ENCODE measurements around the gene WWP2. TPM values are rescaled to one million over a fixed set of nuclear protein-coding genes. Genes with fewer than 3 reads are reported as not detected.
A peak's percentile ranks its signal among the peaks of the same experiment; 100 is the strongest.

The WWP2 gene
- total and polyA plus RNA-seq, 11 donors, result 8.4 to 33.2 (median 23.5) TPM

GRCh38 chr16:69724981-69725479 is 37.1 kb upstream of the WWP2 start:
- TF ChIP-seq CTCF (IDR thresholded peaks at IDR 0.05) (no peak), POLR2A (IDR thresholded peaks at IDR 0.05) (no peak)
- Histone ChIP-seq H3K27me3 (no peaks in the 10 kb centered on the region), H3K36me3 (no peaks in the 10 kb centered on the region), H3K9me3 (no peaks in the 10 kb centered on the region), H3K27ac (peak overlapping the region in 11 of 12 donors; percentile 8 to 88 (median 74)), H3K4me1 (peaks cover 0 to 33% (median 19%) of the 10 kb centered on the region in 12 donors), H3K4me3 (peak overlapping the region in 5 of 12 donors; percentile 56 to 72 (median 67))
- DNase-seq (no peak), ATAC-seq (no peak)
- intact Hi-C loops (cut with DNase I), result loop anchor here in 1 of 10 donors (2.0 kb wide), 1 partner anchor 18 kb away; no protein-coding TSS in a partner anchor
- 49 to 53% (median 51%) methylated on average over 6 of the region's 6 CpGs for WGBS, 4 donors

GRCh38 chr16:69725480-69726312 is 36.4 kb upstream of the WWP2 start:
- peak overlapping the region in 11 of 12 donors; percentile 64 to 88 (median 80) for H3K27ac ChIP-seq
- WGBS, 4 donors, result 67 to 72% (median 70%) methylated on average over 32 of the region's 32 CpGs
- H3K9me3 ChIP-seq, result no peaks in the 10 kb centered on the region
- peaks cover 0 to 33% (median 19%) of the 10 kb centered on the region in 12 donors for H3K4me1 ChIP-seq
- H3K36me3 ChIP-seq, result no peaks in the 10 kb centered on the region
- intact Hi-C loops (cut with DNase I), result loop anchor here in 1 of 10 donors (2.0 kb wide), 1 partner anchor 17 kb away; no protein-coding TSS in a partner anchor
- TF ChIP-seq CTCF (IDR thresholded peaks at IDR 0.05), result no peak
- no peak for TF ChIP-seq POLR2A (IDR thresholded peaks at IDR 0.05)
- no peaks in the 10 kb centered on the region for H3K27me3 ChIP-seq
- DNase-seq (no peak), ATAC-seq (no peak)
- peak overlapping the region; percentile 14 to 72 (median 56) for H3K4me3 ChIP-seq

- peak in 1 of 2 donors; percentile 66 for TF ChIP-seq POLR2A (IDR thresholded peaks at IDR 0.05)
- TF ChIP-seq CTCF (IDR thresholded peaks at IDR 0.05), result no peak
- peak; percentile 96 to 98 (median 98) for ATAC-seq
- intact Hi-C loops (cut with DNase I), result no loop called here
- Histone ChIP-seq H3K4me3 (peak within 1 kb of the TSS; percentile 14 to 72 (median 56)), H3K27ac (peak within 1 kb of the TSS; percentile 55 to 88 (median 79)), H3K27me3 (no peaks in the 10 kb centered on the region), H3K9me3 (no peaks in the 10 kb centered on the region), H3K4me1 (peaks cover 0 to 33% (median 19%) of the 10 kb centered on the region in 12 donors), H3K36me3 (no peaks in the 10 kb centered on the region)
- DNase-seq, result peak; percentile 90 to 96 (median 94)
- WGBS, 4 donors, result 1 to 2% (median 2%) methylated on average over 19 to 31 of the region's 31 CpGs
These were observed 35.6 kb upstream of the WWP2 start, which contains the start of gene NQO1 for GRCh38 chr16:69726313-69727060. TSS of gene NQO1 (minus strand) at chr16:69726560. CDS start at chr16:69726439, 121 bp downstream.
